Endothelial cell of umbilical vein (primary cell): ENCODE measurements around the gene CLSTN2. TPM values are rescaled to one million over a fixed set of nuclear protein-coding genes. Genes with fewer than 3 reads are reported as not detected.

Source experiments
- BruUV-seq: library from RNA; stranded (reverse); fragments of 400-500 nt; replicated peaks from 2 replicates; lab custom pipeline; 2021; lab: Mats Ljungman, UMichigan
- CTCF ChIA-PET: fragments of 300-600, 350-600 bp; sonication (Branson Sonifier 250); formaldehyde crosslinking; loops from one replicate; lab custom pipeline; 2021; ENCODE audit warnings: antibody characterized with exemption, inconsistent platforms; lab: Charles Lee
- POLR2A ChIA-PET: fragments of 300-600, 350-600 bp; sonication (Branson Sonifier 250); formaldehyde crosslinking; loops from one replicate; lab custom pipeline; 2021; ENCODE audit warnings: antibody characterized with exemption, inconsistent platforms; lab: Charles Lee
- DNase-seq: peaks from one replicate; pipeline ENCODE4 v3.0.0-alpha.2; 2011; ENCODE audit warnings: low read depth, low spot score
- FAIRE-seq: peaks from 2 replicates; lab custom pipeline; 2011; peaks lifted over from hg19 to GRCh38; lab: Jason Lieb, UNC
- H2AFZ ChIP-seq: 2 replicates; pipeline ENCODE4 v1.6.0; 2012; ENCODE audit warnings: low read depth, low read length, control low read depth, inconsistent platforms
- H3K27ac ChIP-seq: 2 replicates; pipeline ENCODE4 v1.5.1; 2011; ENCODE audit warnings: low read depth, mild to moderate bottlenecking, control low read depth, low read length, moderate library complexity; ENCODE audit not compliant: insufficient read depth
- H3K27me3 ChIP-seq, 2 experiments: 2 replicates each; pipeline versions ENCODE4 v1.6.0 to v1.6.1; 2011; ENCODE audit warnings: low read length in 2 of 2, mixed read lengths in 1 of 2; ENCODE audit not compliant: control insufficient read depth in 2 of 2, insufficient read depth in 2 of 2
- H3K36me3 ChIP-seq, 2 experiments: 2 replicates in 1 of 2; 3 replicates in 1 of 2; pipeline ENCODE4 v1.5.1; 2011; ENCODE audit warnings: low read length in 2 of 2, mild to moderate bottlenecking in 1 of 2, moderate library complexity in 1 of 2; ENCODE audit not compliant: control insufficient read depth in 2 of 2, insufficient read depth in 2 of 2; ENCODE audit errors: extremely low read depth in 1 of 2
- H3K4me1 ChIP-seq: 3 replicates; pipeline ENCODE4 v1.5.1; 2011; ENCODE audit warnings: mild to moderate bottlenecking, low read length; ENCODE audit not compliant: control insufficient read depth, insufficient read depth; ENCODE audit errors: extremely low read depth
- H3K4me2 ChIP-seq: 2 replicates; pipeline ENCODE4 v1.6.1; 2011; ENCODE audit warnings: low read length, control low read depth, mixed read lengths; ENCODE audit not compliant: insufficient read depth
- H3K4me3 ChIP-seq, 3 experiments: fragments of 200-600 bp in 1 of 3; sonication (generic), shearing (Covaris generic) in 1 of 3; replicated peaks in 1 of 3; 2 replicates each; pipeline ENCODE4 v1.5.1; 2011 to 2016; ENCODE audit warnings: control low read depth in 3 of 3, low read length in 3 of 3, mild to moderate bottlenecking in 2 of 3, inconsistent platforms in 1 of 3, low read depth in 1 of 3, moderate library complexity in 1 of 3; ENCODE audit not compliant: insufficient read depth in 1 of 3
- H3K79me2 ChIP-seq: 2 replicates; pipeline ENCODE4 v1.6.0; 2012; ENCODE audit warnings: low read length, inconsistent platforms; ENCODE audit not compliant: control insufficient read depth, insufficient read depth
- H3K9ac ChIP-seq: replicated peaks from 2 replicates; pipeline ENCODE3; 2011; ENCODE audit warnings: low read length, control low read depth; ENCODE audit not compliant: insufficient read depth; ENCODE audit errors: extremely low read depth
- H3K9me1 ChIP-seq: replicated peaks from 3 replicates; pipeline ENCODE4 v1.6.0; 2011; ENCODE audit warnings: mild to moderate bottlenecking, low read length; ENCODE audit not compliant: control insufficient read depth, insufficient read depth; ENCODE audit errors: extremely low read depth
- H3K9me3 ChIP-seq: replicated peaks from 2 replicates; pipeline ENCODE4 v1.5.1; 2012; ENCODE audit warnings: low read length, inconsistent platforms; ENCODE audit not compliant: control insufficient read depth, insufficient read depth
- H4K20me1 ChIP-seq: replicated peaks from 2 replicates; pipeline ENCODE3; 2011; ENCODE audit warnings: mild to moderate bottlenecking, low read length; ENCODE audit not compliant: control insufficient read depth, insufficient read depth; ENCODE audit errors: extremely low read depth
- CTCF ChIP-seq, 2 donors: IDR thresholded peaks; 1 replicate in 1 of 2; 2 replicates in 1 of 2; pipeline ENCODE4 v1.5.1; 2011; ENCODE audit warnings: low read length in 2 of 2, mild to moderate bottlenecking in 2 of 2, moderate library complexity in 2 of 2, control low read depth in 1 of 2, inconsistent platforms in 1 of 2, low read depth in 1 of 2; ENCODE audit not compliant: insufficient read depth in 1 of 2; ENCODE audit errors: extremely low read depth in 1 of 2
- EZH2 ChIP-seq: IDR thresholded peaks from 2 replicates; pipeline ENCODE4 v1.6.1; 2012; ENCODE audit warnings: borderline replicate concordance, low read depth, mild to moderate bottlenecking, moderate library complexity, low read length, inconsistent platforms; ENCODE audit not compliant: severe bottlenecking
- FOS ChIP-seq: IDR thresholded peaks from 2 replicates; pipeline ENCODE4 v1.6.1; 2011; ENCODE audit warnings: mild to moderate bottlenecking, low read length, moderate library complexity, borderline replicate concordance; ENCODE audit not compliant: insufficient read depth
- GATA2 ChIP-seq: IDR thresholded peaks from 2 replicates; pipeline ENCODE4 v1.7.0; 2011; ENCODE audit warnings: low read depth, mild to moderate bottlenecking, moderate library complexity, mixed read lengths, low read length; ENCODE audit not compliant: insufficient read length, insufficient read depth
- JUN ChIP-seq: IDR thresholded peaks from 2 replicates; pipeline ENCODE4 v1.6.1; 2011; ENCODE audit warnings: borderline replicate concordance, low read depth; ENCODE audit not compliant: insufficient read length, insufficient read depth
- MAX ChIP-seq: IDR thresholded peaks from 2 replicates; pipeline ENCODE4 v1.6.1; 2011; ENCODE audit not compliant: insufficient read depth, insufficient read length
- MYC ChIP-seq: IDR thresholded peaks from one replicate; pipeline ENCODE4 v1.6.1; 2011; ENCODE audit warnings: mild to moderate bottlenecking, low read depth, low read length
- POLR2A ChIP-seq: IDR thresholded peaks from 2 replicates; pipeline ENCODE4 v1.6.1; 2012; ENCODE audit warnings: low read depth, mild to moderate bottlenecking, control low read depth, low read length
- POLR2AphosphoS5 ChIP-seq: IDR thresholded peaks from 2 replicates; pipeline ENCODE4 v1.6.1; 2012; ENCODE audit warnings: low read depth, mild to moderate bottlenecking, control low read depth, low read length, moderate library complexity; ENCODE audit not compliant: insufficient read depth
- dilution Hi-C: fragments of 300-500 bp; cut with MboI; formaldehyde crosslinking; loops from one replicate; pipeline ENCODE4 v1.15.0; 2019; ENCODE audit warnings: low sequenced_read_pairs; ENCODE audit not compliant: extremely low pct_ligation_motif_present
- intact Hi-C: fragments of 100-400 bp; cut with micrococcal nuclease; formaldehyde crosslinking; loops from one replicate; pipeline ENCODE4 v1.10.0; 2022
- polyA plus RNA-seq, 4 experiments: library from polyadenylated mRNA; depleted of rRNA in 3 of 4; stranded (reverse) in 3 of 4; unstranded in 1 of 4; fragments of >200 nt; gene quantifications; 2 replicates each; pipeline versions ENCODE4 v1.2.1 to v1.2.3, GENCODE V29; 2011 to 2012; ENCODE audit warnings: missing spikeins in 1 of 4
- total RNA-seq: library from RNA; stranded (reverse); gene quantifications from 2 replicates; pipeline ENCODE4 v1.2.3, GENCODE V29; 2021

CLSTN2 gene
- total and polyA plus RNA-seq, 2 donors (not counting 3 experiments of a cell fraction or from before 2014, with no cell fraction given), result 0.26 to 0.38 TPM

GRCh38 chr3:140164156-140164555 is 229.2 kb downstream of the CLSTN2 start:
- Histone ChIP-seq H3K9ac (no peak overlapping the region), H3K36me3 (no peaks in the 10 kb centered on the region), H3K79me2 (no peaks in the 10 kb centered on the region), H4K20me1 (no peaks in the 10 kb centered on the region), H2AFZ (no peak overlapping the region), H3K4me2 (no peak overlapping the region), H3K27me3 (no peaks in the 10 kb centered on the region), H3K4me1 (no peaks in the 10 kb centered on the region), H3K9me3 (no peaks in the 10 kb centered on the region), H3K27ac (no peak overlapping the region), H3K9me1 (no peaks in the 10 kb centered on the region), H3K4me3 (no peak overlapping the region)
- DNase-seq, result no peak
- no peak for FAIRE-seq
- ChIA-PET CTCF (no interaction called here), POLR2A (no interaction called here)
- dilution Hi-C loops (no loop called here), intact Hi-C loops (no loop called here)
- BruUV-seq, result no TSS peak
- no peak for TF ChIP-seq POLR2A
- no peak for TF ChIP-seq GATA2

- Histone ChIP-seq H3K27ac (no peak overlapping the region), H3K9ac (no peak overlapping the region), H3K79me2 (no peaks in the 10 kb centered on the region), H2AFZ (no peak overlapping the region), H3K4me1 (no peaks in the 10 kb centered on the region), H3K27me3 (no peaks in the 10 kb centered on the region), H3K9me1 (no peaks in the 10 kb centered on the region), H4K20me1 (no peaks in the 10 kb centered on the region), H3K9me3 (no peaks in the 10 kb centered on the region), H3K4me3 (no peak overlapping the region), H3K36me3 (no peaks in the 10 kb centered on the region), H3K4me2 (no peak overlapping the region)
- dilution Hi-C loops, result no loop called here
- DNase-seq (no peak), FAIRE-seq (no peak)
- BruUV-seq, result no TSS peak
- ChIA-PET CTCF (no interaction called here), POLR2A (no interaction called here)
- no peak for TF ChIP-seq GATA2
- no peak for TF ChIP-seq MAX
- TF ChIP-seq POLR2AphosphoS5, result no peak
- no peak for TF ChIP-seq POLR2A
- TF ChIP-seq JUN, result no peak
- no peak for TF ChIP-seq CTCF (IDR thresholded peaks at IDR 0.05; ENCODE audit: extremely low read depth in 1 of 2, insufficient read depth in 1 of 2, low read depth in 1 of 2, low read length in 2 of 2)
- no peak for TF ChIP-seq MYC
- TF ChIP-seq FOS, result no peak
- no peak for TF ChIP-seq EZH2
- intact Hi-C loops, result no loop called here
Measured at GRCh38 chr3:140164922-140165590, 230.1 kb downstream of the CLSTN2 start.
